ENCODE results near the gene ZNF326.
A peak's percentile ranks its signal among the peaks of the same experiment; 100 is the strongest.
"Not testable (repeated sequence)": the region's sequence is repeated elsewhere in the genome, so short reads cannot be mapped to it uniquely, and the experiment has no call there.

The ZNF326 gene

GRCh38 chr1:89996450-89997110 is 1.7 kb downstream of the ZNF326 start:
- DNase-seq: no peak
- Mint-ChIP-seq H3K4me1 (peaks cover 32% of the 10 kb centered on the region), H3K9me3 (no peaks in the 10 kb centered on the region), H3K27ac (no peak overlapping the region), H3K36me3 (peaks cover 22% of the 10 kb centered on the region), H3K4me3 (peak overlapping the region; percentile 94), H3K27me3 (peaks cover 4% of the 10 kb centered on the region)
- CTCF ChIA-PET: interaction anchor here (0.7 kb wide), 1 partner anchor 9 kb away, joined by 3 read pairs; no protein-coding TSS in a partner anchor

GRCh38 chr1:89997152-89997551 is 2.2 kb downstream of the ZNF326 start:
- H3K4me3 Mint-ChIP-seq, CTCF ChIA-PET, H3K9me3 Mint-ChIP-seq, H3K27me3 Mint-ChIP-seq, H3K27ac Mint-ChIP-seq, DNase-seq: not testable (repeated sequence)
- Mint-ChIP-seq H3K4me1 (peaks cover 32% of the 10 kb centered on the region), H3K36me3 (peaks cover 22% of the 10 kb centered on the region)

DNA sequence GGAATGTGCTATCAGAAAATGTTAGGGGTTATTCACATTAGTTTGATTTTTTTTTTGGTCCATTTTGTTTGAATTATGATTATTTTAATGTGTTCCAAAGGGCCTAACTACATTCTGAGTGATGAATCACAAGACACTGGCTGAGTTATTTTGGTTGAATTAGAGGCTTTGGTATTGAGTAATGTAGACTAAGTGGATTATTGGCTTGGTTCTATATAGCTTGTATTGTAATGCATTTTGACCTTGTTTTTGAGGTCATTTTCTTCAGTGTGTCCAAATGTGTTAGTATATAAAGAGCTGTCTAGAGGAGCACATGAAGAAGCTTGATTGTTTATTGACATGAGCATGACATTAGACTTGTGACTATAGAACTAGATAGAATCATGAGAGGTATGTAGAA is 3.4 kb downstream of the ZNF326 start:
- Mint-ChIP-seq H3K36me3 (peaks cover 22% of the 10 kb centered on the region), H3K9me3 (no peaks in the 10 kb centered on the region), H3K4me1 (peaks cover 30% of the 10 kb centered on the region), H3K27me3 (peaks cover 4% of the 10 kb centered on the region), H3K27ac (no peak overlapping the region), H3K4me3 (no peak overlapping the region)
- no peak for DNase-seq
- CTCF ChIA-PET: no interaction called here

GRCh38 chr1:89999208-89999607 is 4.3 kb downstream of the ZNF326 start:
- DNase-seq: no peak
- H3K36me3 Mint-ChIP-seq: peaks cover 22% of the 10 kb centered on the region
- H3K4me3 Mint-ChIP-seq: no peak overlapping the region
- H3K4me1 Mint-ChIP-seq: peaks cover 28% of the 10 kb centered on the region
- CTCF ChIA-PET: no interaction called here
- H3K27me3 Mint-ChIP-seq: peaks cover 4% of the 10 kb centered on the region
- no peaks in the 10 kb centered on the region for H3K9me3 Mint-ChIP-seq
- H3K27ac Mint-ChIP-seq: no peak overlapping the region

DNA sequence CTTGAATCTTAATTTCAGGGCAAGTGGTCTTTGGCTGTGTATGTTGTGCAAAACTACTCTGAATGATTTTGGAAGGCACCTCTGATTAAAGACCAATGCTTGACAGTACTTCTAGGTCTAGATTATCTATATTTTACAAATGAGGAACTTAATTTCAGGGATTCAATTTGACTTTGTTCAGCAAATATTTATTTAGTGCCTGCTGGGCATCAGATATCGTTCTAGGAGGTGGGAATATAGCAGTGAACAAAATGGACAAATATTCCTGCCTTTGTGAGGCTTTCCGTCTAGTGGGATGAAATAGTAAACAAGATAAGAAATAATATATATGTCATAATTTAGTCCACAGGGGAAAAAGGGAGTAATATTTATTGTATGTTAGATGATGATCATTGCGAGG is 4.7 kb downstream of the ZNF326 start:
- Mint-ChIP-seq H3K27ac (no peak overlapping the region), H3K9me3 (no peaks in the 10 kb centered on the region), H3K27me3 (peaks cover 4% of the 10 kb centered on the region), H3K4me1 (peaks cover 25% of the 10 kb centered on the region), H3K4me3 (no peak overlapping the region), H3K36me3 (peaks cover 22% of the 10 kb centered on the region)
- no peak for DNase-seq
- CTCF ChIA-PET: no interaction called here

DNA sequence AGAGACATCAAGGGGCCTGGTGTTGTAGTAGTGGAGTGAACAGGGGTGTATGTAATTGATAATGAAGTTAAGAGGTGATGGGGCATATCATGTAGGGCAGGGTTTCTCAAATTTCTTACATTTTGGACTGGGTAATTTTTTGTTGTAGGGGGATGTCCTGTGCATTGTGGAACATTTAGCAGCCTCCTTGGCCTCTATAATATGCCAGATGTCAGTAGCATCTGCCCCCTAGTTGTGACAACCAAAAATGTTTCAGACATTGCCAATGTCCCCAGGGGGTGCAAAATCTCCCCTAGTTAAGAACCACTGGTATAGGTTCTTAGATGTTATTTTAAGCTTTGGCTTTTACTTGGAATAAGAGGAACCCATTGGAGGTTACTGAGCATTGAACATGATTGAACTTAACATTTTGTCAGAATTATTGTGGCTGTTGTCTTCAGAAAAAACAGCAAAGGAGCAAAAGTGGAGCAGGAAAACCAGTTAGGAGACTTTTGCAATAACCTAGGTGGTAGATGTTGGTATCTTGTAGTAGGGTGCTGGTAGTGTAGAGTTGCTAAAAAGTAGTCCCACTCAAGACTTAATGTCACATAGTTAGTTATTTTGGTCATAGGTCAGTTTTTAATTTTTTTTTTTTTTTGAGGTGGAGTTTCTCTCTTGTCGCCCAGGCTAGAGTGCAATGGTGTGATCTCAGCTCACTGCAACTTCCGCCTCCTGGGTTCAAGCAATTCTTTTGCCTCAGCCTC is 6.2 kb downstream of the ZNF326 start:
- no peak for DNase-seq
- no peak overlapping the region for H3K4me3 Mint-ChIP-seq
- H3K4me1 Mint-ChIP-seq: peaks cover 20% of the 10 kb centered on the region
- H3K27me3 Mint-ChIP-seq: no peaks in the 10 kb centered on the region
- H3K9me3 Mint-ChIP-seq: no peaks in the 10 kb centered on the region
- peaks cover 26% of the 10 kb centered on the region for H3K36me3 Mint-ChIP-seq
- CTCF ChIA-PET: interaction anchor here (0.8 kb wide), 1 partner anchor 9 kb away, joined by 3 read pairs; no protein-coding TSS in a partner anchor
- no peak overlapping the region for H3K27ac Mint-ChIP-seq

DNA sequence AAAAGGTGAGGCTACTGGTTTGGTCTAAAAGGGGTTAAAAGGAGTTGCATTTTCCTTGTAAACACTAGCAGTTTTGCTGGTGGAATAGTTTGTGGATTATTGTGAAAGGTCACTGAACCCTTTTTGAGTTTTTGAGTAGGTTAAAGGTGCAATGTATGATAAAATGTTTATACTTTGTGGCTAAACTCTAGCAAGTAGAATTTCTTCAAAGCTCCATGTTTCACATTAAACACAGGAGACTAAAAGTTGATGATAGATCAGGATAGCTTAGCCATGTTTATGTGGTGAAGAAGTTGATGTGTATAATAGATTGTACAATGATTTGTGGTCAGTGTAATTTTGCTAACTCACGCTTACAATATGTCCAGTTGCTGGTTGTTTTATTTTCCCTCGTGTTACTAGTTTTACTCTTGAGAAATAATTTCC is 13.1 kb downstream of the ZNF326 start:
- peaks cover 35% of the 10 kb centered on the region for H3K36me3 Mint-ChIP-seq
- DNase-seq: no peak
- no peaks in the 10 kb centered on the region for H3K4me1 Mint-ChIP-seq
- H3K27me3 Mint-ChIP-seq: no peaks in the 10 kb centered on the region
- H3K27ac Mint-ChIP-seq: no peak overlapping the region
- H3K4me3 Mint-ChIP-seq: no peak overlapping the region
- CTCF ChIA-PET: interaction anchor here (1.0 kb wide), 1 partner anchor 29 kb away, joined by 3 read pairs; no protein-coding TSS in a partner anchor
- no peaks in the 10 kb centered on the region for H3K9me3 Mint-ChIP-seq

DNA sequence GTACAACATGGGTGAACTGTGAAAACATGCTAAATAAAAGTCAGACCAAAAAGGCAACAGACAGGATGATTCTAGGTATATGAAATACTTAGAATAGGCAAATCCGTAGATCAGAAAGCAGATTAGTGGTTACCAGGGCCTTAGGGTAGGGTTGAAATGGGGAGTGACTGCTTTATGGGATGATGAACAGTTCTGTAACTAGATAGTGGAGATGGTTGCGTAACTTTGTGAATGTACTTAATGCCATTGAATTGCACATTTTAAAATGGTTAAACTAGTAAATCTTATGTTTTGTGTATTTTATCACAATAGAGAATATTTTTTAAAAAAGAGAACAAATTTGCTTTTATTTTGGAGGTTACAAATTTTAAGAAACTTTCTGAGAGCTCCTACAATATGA is 17.4 kb downstream of the ZNF326 start:
- Mint-ChIP-seq H3K9me3 (no peaks in the 10 kb centered on the region), H3K36me3 (peaks cover 49% of the 10 kb centered on the region), H3K27ac (no peak overlapping the region), H3K4me3 (no peak overlapping the region), H3K4me1 (no peaks in the 10 kb centered on the region), H3K27me3 (no peaks in the 10 kb centered on the region)
- CTCF ChIA-PET: no interaction called here
- no peak for DNase-seq

GRCh38 chr1:90023691-90024090 is 28.8 kb downstream of the ZNF326 start:
- DNase-seq: no peak
- Mint-ChIP-seq H3K27ac (no peak overlapping the region), H3K9me3 (peaks cover 37% of the 10 kb centered on the region), H3K4me1 (no peaks in the 10 kb centered on the region), H3K27me3 (no peaks in the 10 kb centered on the region), H3K4me3 (no peak overlapping the region), H3K36me3 (peaks cover 84% of the 10 kb centered on the region)
- CTCF ChIA-PET: no interaction called here

- no peak for DNase-seq
- H3K27ac Mint-ChIP-seq: no peak overlapping the region
- H3K9me3 Mint-ChIP-seq: peaks cover 32% of the 10 kb centered on the region
- H3K36me3 Mint-ChIP-seq: peaks cover 62% of the 10 kb centered on the region
- CTCF ChIA-PET: no interaction called here
- H3K27me3 Mint-ChIP-seq: no peaks in the 10 kb centered on the region
- no peaks in the 10 kb centered on the region for H3K4me1 Mint-ChIP-seq
- H3K4me3 Mint-ChIP-seq: no peak overlapping the region
Observed at GRCh38 chr1:90027281-90027680, 32.4 kb downstream of the ZNF326 start.

- H3K36me3 Mint-ChIP-seq: no peaks in the 10 kb centered on the region
- no peak for DNase-seq
- no peak overlapping the region for H3K4me3 Mint-ChIP-seq
- no peaks in the 10 kb centered on the region for H3K4me1 Mint-ChIP-seq
- CTCF ChIA-PET: no interaction called here
- peaks cover 6% of the 10 kb centered on the region for H3K27me3 Mint-ChIP-seq
- no peak overlapping the region for H3K27ac Mint-ChIP-seq
- no peaks in the 10 kb centered on the region for H3K9me3 Mint-ChIP-seq
Observed at GRCh38 chr1:90039652-90040051, 44.7 kb downstream of the ZNF326 start.

DNA sequence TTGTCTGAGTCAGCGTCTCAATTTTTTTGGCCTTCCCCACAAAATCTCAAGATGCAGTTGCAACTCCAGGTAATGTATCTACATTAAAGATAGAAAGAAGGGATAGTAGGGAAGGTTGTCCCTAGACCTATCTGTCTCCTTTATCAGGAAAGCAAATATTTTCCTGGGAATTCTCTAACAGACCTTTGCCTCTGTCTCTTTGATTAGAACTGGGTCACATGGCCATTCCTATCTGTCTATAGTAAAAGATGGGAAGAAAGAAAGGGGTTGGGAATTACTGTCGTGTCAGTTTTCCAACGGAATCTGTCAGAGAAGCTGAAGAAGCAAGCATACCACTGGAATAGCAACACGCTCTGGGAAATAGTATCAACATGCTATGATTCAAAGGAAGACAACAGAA is 48.7 kb downstream of the ZNF326 start:
- Mint-ChIP-seq H3K27me3 (peaks cover 33% of the 10 kb centered on the region), H3K36me3 (no peaks in the 10 kb centered on the region), H3K4me1 (no peaks in the 10 kb centered on the region), H3K9me3 (no peaks in the 10 kb centered on the region), H3K27ac (no peak overlapping the region), H3K4me3 (no peak overlapping the region)
- CTCF ChIA-PET: no interaction called here
- DNase-seq: no peak

DNA sequence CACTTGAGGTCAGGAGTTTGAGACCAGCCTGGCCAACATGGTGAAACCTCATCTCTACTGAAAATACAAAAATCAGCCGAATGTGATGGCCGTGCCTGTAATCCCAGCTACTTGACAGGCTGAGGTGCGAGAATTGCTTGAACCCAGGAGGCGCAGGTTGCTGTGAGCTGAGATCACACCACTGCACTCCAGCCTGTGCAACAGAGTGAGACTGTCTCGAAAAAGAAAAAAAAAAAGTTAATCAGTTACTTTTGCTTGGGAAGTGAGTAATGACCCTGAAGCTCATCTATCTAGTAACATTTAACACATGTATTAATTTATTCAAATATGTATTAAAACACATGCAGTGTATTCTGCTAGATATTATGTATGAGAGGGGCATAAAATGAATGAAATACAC is 49.4 kb downstream of the ZNF326 start:
- H3K27me3 Mint-ChIP-seq: peaks cover 33% of the 10 kb centered on the region
- CTCF ChIA-PET: no interaction called here
- H3K9me3 Mint-ChIP-seq: no peaks in the 10 kb centered on the region
- no peak for DNase-seq
- H3K4me1 Mint-ChIP-seq: no peaks in the 10 kb centered on the region
- no peaks in the 10 kb centered on the region for H3K36me3 Mint-ChIP-seq
- no peak overlapping the region for H3K27ac Mint-ChIP-seq
- H3K4me3 Mint-ChIP-seq: no peak overlapping the region

DNA sequence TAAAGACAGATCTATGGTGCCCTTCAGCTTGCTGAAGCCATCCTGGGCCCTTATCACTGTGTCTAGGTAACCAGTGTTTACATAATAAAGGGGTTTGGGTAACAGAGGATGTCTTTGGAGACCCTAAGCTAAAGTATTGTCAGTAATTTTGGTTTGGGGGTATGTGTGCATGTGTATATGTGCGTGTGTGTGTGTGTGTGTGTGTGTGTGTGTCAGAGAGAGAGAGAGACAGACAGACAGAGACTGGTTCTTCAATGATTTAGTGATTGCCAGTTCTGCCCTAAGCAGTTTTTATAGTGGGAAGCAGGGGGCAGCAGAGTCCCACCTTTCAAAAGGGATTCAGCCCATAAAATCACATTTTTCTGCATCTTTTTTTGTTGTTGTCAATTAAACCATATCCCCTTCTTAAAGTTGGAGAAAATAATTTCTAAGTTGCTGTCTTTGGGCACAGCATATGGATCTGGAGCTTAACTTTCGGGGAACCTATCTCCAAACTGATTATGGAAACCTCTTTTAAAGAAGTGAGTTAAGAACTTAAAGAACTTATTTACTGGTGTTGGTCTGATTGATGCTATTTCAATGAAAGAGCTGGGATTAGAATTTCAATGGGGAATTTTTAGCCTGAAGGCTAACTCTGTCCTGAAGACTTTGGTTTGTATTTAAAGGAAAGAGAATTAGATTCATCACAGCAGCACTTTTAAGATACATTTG is 51.1 kb downstream of the ZNF326 start:
- H3K27ac Mint-ChIP-seq: no peak overlapping the region
- peaks cover 33% of the 10 kb centered on the region for H3K27me3 Mint-ChIP-seq
- no peaks in the 10 kb centered on the region for H3K36me3 Mint-ChIP-seq
- CTCF ChIA-PET: interaction anchor here (0.5 to 0.6 kb wide), 2 partner anchors 272 to 518 kb away, joined by 3 read pairs; no protein-coding TSS in a partner anchor
- no peaks in the 10 kb centered on the region for H3K4me1 Mint-ChIP-seq
- H3K9me3 Mint-ChIP-seq: no peaks in the 10 kb centered on the region
- peak; percentile 42 for DNase-seq
- H3K4me3 Mint-ChIP-seq: no peak overlapping the region
